ENCODE measurements around the gene FAM13A.

GRCh38 chr4:88979276-88979675 is 77.7 kb downstream of the FAM13A start:
- no peak for TF ChIP-seq CTCF (IDR thresholded peaks at IDR 0.05)
- no peak for TF ChIP-seq ZFX (IDR thresholded peaks at IDR 0.05; ENCODE audit: borderline replicate concordance)
